H9 (cell line): Measurements from ENCODE around the gene PASD1. TPM values are rescaled to one million over a fixed set of nuclear protein-coding genes. Genes with fewer than 3 reads are reported as not detected.

Experiments
- DNase-seq: peaks from one replicate; pipeline ENCODE4 v3.0.0-alpha.2; 2017
- H2AFZ ChIP-seq: one replicate; pipeline ENCODE4 v1.6.1; 2013; ENCODE audit warnings: mild to moderate bottlenecking, low read length, control low read depth, moderate library complexity
- H2AK5ac ChIP-seq: 2 replicates; pipeline ENCODE4 v1.6.1; 2013; ENCODE audit warnings: low read length, control low read depth, mixed read lengths; ENCODE audit not compliant: insufficient read length
- H2BK120ac ChIP-seq: one replicate; pipeline ENCODE4 v1.6.1; 2013; ENCODE audit warnings: low read depth, mild to moderate bottlenecking, low read length, control low read depth, inconsistent platforms; ENCODE audit not compliant: poor library complexity, severe bottlenecking
- H2BK12ac ChIP-seq: 2 replicates; pipeline ENCODE4 v1.6.1; 2013; ENCODE audit warnings: low read length, control low read depth, mixed read lengths, low read depth; ENCODE audit not compliant: insufficient read length
- H2BK15ac ChIP-seq: 2 replicates; pipeline ENCODE4 v1.6.1; 2013; ENCODE audit warnings: low read depth, low read length, control low read depth
- H2BK20ac ChIP-seq: one replicate; pipeline ENCODE4 v1.6.1; 2013; ENCODE audit warnings: low read depth, mild to moderate bottlenecking, low read length, control low read depth, inconsistent platforms; ENCODE audit not compliant: poor library complexity, severe bottlenecking
- H2BK5ac ChIP-seq: 2 replicates; pipeline ENCODE4 v1.6.1; 2013; ENCODE audit warnings: low read length, control low read depth, mixed read lengths; ENCODE audit not compliant: insufficient read length
- H3K14ac ChIP-seq: 2 replicates; pipeline ENCODE4 v1.6.1; 2013; ENCODE audit warnings: low read length, control low read depth; ENCODE audit not compliant: insufficient read depth
- H3K18ac ChIP-seq: 2 replicates; pipeline ENCODE4 v1.6.1; 2013; ENCODE audit warnings: low read depth, mild to moderate bottlenecking, mixed read lengths, low read length, control low read depth; ENCODE audit not compliant: insufficient read length
- H3K23ac ChIP-seq: 2 replicates; pipeline ENCODE4 v1.6.1; 2013; ENCODE audit warnings: low read length, control low read depth, mixed read lengths, low read depth; ENCODE audit not compliant: insufficient read length
- H3K23me2 ChIP-seq: 2 replicates; pipeline ENCODE4 v1.6.1; 2013; ENCODE audit warnings: low read depth, mild to moderate bottlenecking, mixed read lengths, low read length, control low read depth; ENCODE audit not compliant: insufficient read length, poor library complexity, severe bottlenecking
- H3K27ac ChIP-seq: 2 replicates; pipeline ENCODE4 v1.5.1; 2013; ENCODE audit warnings: low read length, control low read depth, mixed read lengths, low read depth; ENCODE audit not compliant: insufficient read length
- H3K27me3 ChIP-seq: 2 replicates; pipeline ENCODE4 v1.6.1; 2013; ENCODE audit warnings: low read length, control low read depth, inconsistent platforms; ENCODE audit not compliant: insufficient read depth
- H3K4ac ChIP-seq: 2 replicates; pipeline ENCODE4 v1.6.1; 2013; ENCODE audit warnings: low read depth, mild to moderate bottlenecking, control low read depth, inconsistent platforms, low read length, moderate library complexity
- H3K4me1 ChIP-seq: 2 replicates; pipeline ENCODE4 v1.6.1; 2013; ENCODE audit warnings: low read length, control low read depth, inconsistent platforms; ENCODE audit not compliant: insufficient read depth
- H3K4me2 ChIP-seq: 2 replicates; pipeline ENCODE4 v1.6.1; 2013; ENCODE audit warnings: low read length, control low read depth, mixed read lengths; ENCODE audit not compliant: insufficient read length, insufficient read depth
- H3K56ac ChIP-seq: 2 replicates; pipeline ENCODE4 v1.6.1; 2013; ENCODE audit warnings: low read depth, mild to moderate bottlenecking, mixed read lengths, low read length, control low read depth; ENCODE audit not compliant: insufficient read length
- H3K79me1 ChIP-seq: 2 replicates; pipeline ENCODE4 v1.6.1; 2013; ENCODE audit warnings: low read depth, mild to moderate bottlenecking, moderate library complexity, low read length, control low read depth, inconsistent platforms; ENCODE audit not compliant: insufficient read depth, poor library complexity, severe bottlenecking
- H3K79me2 ChIP-seq: 2 replicates; pipeline ENCODE4 v1.6.1; 2013; ENCODE audit warnings: low read length, control low read depth, inconsistent platforms; ENCODE audit not compliant: insufficient read depth
- H3K9ac ChIP-seq: 2 replicates; pipeline ENCODE4 v1.6.1; 2013; ENCODE audit warnings: low read length, control low read depth, mixed read lengths; ENCODE audit not compliant: insufficient read length; ENCODE audit errors: extremely low read depth
- H3K9me3 ChIP-seq: one replicate; pipeline ENCODE4 v1.6.1; 2013; ENCODE audit warnings: low read depth, low read length, inconsistent platforms; ENCODE audit not compliant: control insufficient read depth
- H3T11ph ChIP-seq: one replicate; pipeline ENCODE4 v1.6.1; 2013; ENCODE audit warnings: mild to moderate bottlenecking, low read length, control low read depth, inconsistent platforms
- H4K20me1 ChIP-seq: one replicate; pipeline ENCODE4 v1.6.1; 2013; ENCODE audit not compliant: control insufficient read depth, insufficient read length, insufficient read depth
- H4K5ac ChIP-seq: 2 replicates; pipeline ENCODE4 v1.6.1; 2013; ENCODE audit warnings: low read depth, mild to moderate bottlenecking, mixed read lengths, low read length, control low read depth; ENCODE audit not compliant: insufficient read length
- H4K8ac ChIP-seq: replicated peaks from 2 replicates; pipeline ENCODE4 v1.6.1; 2013; ENCODE audit warnings: low read length, control low read depth, mixed read lengths, low read depth; ENCODE audit not compliant: insufficient read length
- H4K91ac ChIP-seq: 2 replicates; pipeline ENCODE4 v1.6.1; 2013; ENCODE audit warnings: low read depth, mild to moderate bottlenecking, moderate library complexity, mixed read lengths, low read length, control low read depth; ENCODE audit not compliant: insufficient read length
- H3K27ac Mint-ChIP-seq, 3 experiments: 2 replicates in 2 of 3; 3 replicates in 1 of 3; pipeline ENCODE4 v1.8.0; 2020 to 2021; ENCODE audit warnings: mixed read lengths in 3 of 3, mild to moderate bottlenecking in 1 of 3, moderate library complexity in 1 of 3
- H3K27me3 Mint-ChIP-seq: 2 replicates; pipeline ENCODE4 v1.8.0; 2021; ENCODE audit warnings: low read depth, mild to moderate bottlenecking, moderate library complexity, mixed read lengths
- H3K36me3 Mint-ChIP-seq, 3 experiments: 2 replicates in 2 of 3; 3 replicates in 1 of 3; pipeline ENCODE4 v1.8.0; 2020 to 2021; ENCODE audit warnings: low read depth in 3 of 3, mixed read lengths in 3 of 3; ENCODE audit not compliant: insufficient read depth in 1 of 3
- H3K4me1 Mint-ChIP-seq, 2 experiments: 2 replicates each; pipeline ENCODE4 v1.8.0; 2020; ENCODE audit warnings: mixed read lengths in 2 of 2
- H3K4me3 Mint-ChIP-seq, 2 experiments: 2 replicates in 1 of 2; 3 replicates in 1 of 2; pipeline ENCODE4 v1.8.0; 2020 to 2021; ENCODE audit warnings: mild to moderate bottlenecking in 2 of 2, mixed read lengths in 2 of 2, moderate library complexity in 1 of 2
- H3K9me3 Mint-ChIP-seq, 2 experiments: 2 replicates in 1 of 2; 3 replicates in 1 of 2; pipeline ENCODE4 v1.8.0; 2020; ENCODE audit warnings: mild to moderate bottlenecking in 2 of 2, mixed read lengths in 2 of 2, moderate library complexity in 1 of 2
- WGBS: extraction: QIAGEN DNeasy Blood & Tissue Kit; methylation state at CpG from one replicate; pipeline ENCODE4 v1.1.7; 2013; ENCODE audit warnings: missing lambda C conversion rate, low lambda C conversion rate, mixed read lengths; ENCODE audit not compliant: insufficient read length; ENCODE audit errors: extremely low coverage; 5-methylcytosine and 5-hydroxymethylcytosine counted together
- total RNA-seq: library from RNA; stranded (reverse); gene quantifications from 2 replicates; pipeline ENCODE4 v1.2.1, GENCODE V29; 2021
- TF ChIP-seq, protein P1 (sequence below): fragments of 200-600 bp; sonication (generic); conservative IDR thresholded peaks from 3 replicates; pipeline ENCODE4 v1.8.0; 2021; ENCODE audit warnings: antibody characterized with exemption, mild to moderate bottlenecking

Gene PASD1
- total RNA-seq, 1 experiment from 2014 or later: not detected

DNA sequence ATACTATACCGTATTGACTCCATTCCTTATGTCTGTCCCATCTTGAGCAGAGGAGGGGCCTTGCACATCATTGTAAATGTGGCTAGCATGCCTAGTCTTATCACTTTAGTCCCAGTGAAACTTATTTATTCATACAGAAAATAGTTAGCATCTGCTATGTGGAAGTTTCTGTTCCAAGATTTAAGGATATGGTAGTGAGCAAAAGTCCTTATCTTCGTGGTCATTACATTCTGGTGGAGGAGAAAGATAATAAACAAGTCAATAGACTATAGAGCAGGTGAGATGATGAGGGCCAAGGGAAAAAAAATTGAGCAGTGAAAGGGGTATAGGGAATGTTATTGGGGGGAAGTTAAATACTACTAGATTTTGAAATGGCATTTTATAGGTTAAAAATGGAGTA lies 68.3 kb downstream of the PASD1 start:
- H3K27me3 ChIP-seq: no peaks in the 10 kb centered on the region
- no peak overlapping the region for H4K8ac ChIP-seq
- no peak overlapping the region for H3T11ph ChIP-seq
- Mint-ChIP-seq H3K4me3 (no peak overlapping the region), H3K36me3 (peaks cover 0 to 1% (median 0%) of the 10 kb centered on the region in 3 experiments; a peak in 2 of 7 replicates), H3K9me3 (peaks cover 30 to 43% of the 10 kb centered on the region in 2 experiments), H3K27ac (no peak overlapping the region), H3K27me3 (no peaks in the 10 kb centered on the region), H3K4me1 (peaks cover 0 to 2% of the 10 kb centered on the region in 2 experiments; a peak in 1 of 4 replicates)
- DNase-seq: no peak
- no peaks in the 10 kb centered on the region for H3K79me2 ChIP-seq
- H2BK5ac ChIP-seq: no peak overlapping the region
- H2BK15ac ChIP-seq: no peak overlapping the region
- no peaks in the 10 kb centered on the region for H4K20me1 ChIP-seq
- peaks cover 22% of the 10 kb centered on the region for H3K9me3 ChIP-seq
- H3K56ac ChIP-seq: no peak overlapping the region
- no peaks in the 10 kb centered on the region for H3K23me2 ChIP-seq
- H3K18ac ChIP-seq: no peak overlapping the region
- no peak overlapping the region for H4K5ac ChIP-seq
- no peak overlapping the region for H4K91ac ChIP-seq
- H3K23ac ChIP-seq: no peak overlapping the region
- no peak overlapping the region for H3K4me2 ChIP-seq
- H3K4ac ChIP-seq: no peak overlapping the region
- H2BK120ac ChIP-seq: no peak overlapping the region
- no peak overlapping the region for H2AK5ac ChIP-seq
- WGBS: no CpG with 5 or more reads among the region's 2 CpGs
- TF ChIP-seq, protein P1, sequence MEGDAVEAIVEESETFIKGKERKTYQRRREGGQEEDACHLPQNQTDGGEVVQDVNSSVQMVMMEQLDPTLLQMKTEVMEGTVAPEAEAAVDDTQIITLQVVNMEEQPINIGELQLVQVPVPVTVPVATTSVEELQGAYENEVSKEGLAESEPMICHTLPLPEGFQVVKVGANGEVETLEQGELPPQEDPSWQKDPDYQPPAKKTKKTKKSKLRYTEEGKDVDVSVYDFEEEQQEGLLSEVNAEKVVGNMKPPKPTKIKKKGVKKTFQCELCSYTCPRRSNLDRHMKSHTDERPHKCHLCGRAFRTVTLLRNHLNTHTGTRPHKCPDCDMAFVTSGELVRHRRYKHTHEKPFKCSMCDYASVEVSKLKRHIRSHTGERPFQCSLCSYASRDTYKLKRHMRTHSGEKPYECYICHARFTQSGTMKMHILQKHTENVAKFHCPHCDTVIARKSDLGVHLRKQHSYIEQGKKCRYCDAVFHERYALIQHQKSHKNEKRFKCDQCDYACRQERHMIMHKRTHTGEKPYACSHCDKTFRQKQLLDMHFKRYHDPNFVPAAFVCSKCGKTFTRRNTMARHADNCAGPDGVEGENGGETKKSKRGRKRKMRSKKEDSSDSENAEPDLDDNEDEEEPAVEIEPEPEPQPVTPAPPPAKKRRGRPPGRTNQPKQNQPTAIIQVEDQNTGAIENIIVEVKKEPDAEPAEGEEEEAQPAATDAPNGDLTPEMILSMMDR: no peak
- no peak overlapping the region for H2BK12ac ChIP-seq
- H3K27ac ChIP-seq: no peak overlapping the region
- no peak overlapping the region for H3K9ac ChIP-seq
- H2AFZ ChIP-seq: no peak overlapping the region
- H2BK20ac ChIP-seq: no peak overlapping the region
- H3K4me1 ChIP-seq: no peaks in the 10 kb centered on the region
- H3K79me1 ChIP-seq: no peaks in the 10 kb centered on the region
- H3K14ac ChIP-seq: no peak overlapping the region
